Stimulated activated CD8-positive, alpha-beta memory T cell treated with anti-CD3 and anti-CD28 coated beads, Interleukin-2, amount 100 ng/mL, for 48 hours (primary cell): Measurements from ENCODE around the gene SETBP1.
"Not testable (repeated sequence)": the region's sequence is repeated elsewhere in the genome, so short reads cannot be mapped to it uniquely, and the experiment has no call there.

ENCODE experiments used
- DNase-seq, 2 donors: peaks; one replicate each; pipeline ENCODE4 v3.0.0-alpha.2; 2020; ENCODE audit warnings: low read depth in 2 of 2

SETBP1 gene

DNA sequence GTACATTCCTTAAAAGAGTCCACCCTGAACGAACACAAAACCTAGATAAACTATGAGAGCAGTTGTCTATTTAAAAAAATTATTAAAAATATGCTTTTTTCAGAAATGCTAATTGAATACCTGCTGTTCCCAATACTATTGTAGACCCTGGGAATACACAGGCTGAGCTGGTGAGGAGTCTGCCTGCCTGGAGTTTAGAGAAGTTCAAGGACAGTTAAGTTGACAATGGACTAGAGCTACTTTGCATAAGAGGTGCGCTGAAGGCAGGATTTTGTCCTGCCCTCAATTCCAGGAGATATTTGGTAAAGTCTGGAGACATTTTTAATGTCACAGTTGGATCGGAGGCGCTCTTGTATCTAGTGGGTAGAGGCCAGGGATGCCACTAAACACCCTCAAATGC is 110.2 kb downstream of the SETBP1 start:
- DNase-seq, result no peak

DNA sequence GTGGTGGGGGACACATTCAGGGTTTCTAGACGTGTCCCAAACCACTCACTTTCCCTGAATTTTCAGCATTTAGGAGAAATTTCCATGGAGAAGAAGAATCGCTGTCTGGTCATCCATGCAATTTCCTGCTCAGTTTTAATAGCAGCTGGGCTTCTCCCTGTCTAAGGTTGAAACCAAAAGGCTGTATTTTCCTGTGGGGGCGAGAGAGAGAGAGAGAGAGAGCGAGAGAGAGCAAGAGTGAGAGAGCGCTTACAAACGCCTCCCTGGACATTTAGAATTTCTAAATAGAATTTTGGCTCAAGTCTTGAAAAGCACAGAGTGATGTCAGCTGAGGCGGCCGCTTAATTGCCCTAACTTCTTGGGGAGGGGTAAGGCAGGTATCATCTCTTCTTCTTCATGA is 110.8 kb downstream of the SETBP1 start:
- no peak for DNase-seq

DNA sequence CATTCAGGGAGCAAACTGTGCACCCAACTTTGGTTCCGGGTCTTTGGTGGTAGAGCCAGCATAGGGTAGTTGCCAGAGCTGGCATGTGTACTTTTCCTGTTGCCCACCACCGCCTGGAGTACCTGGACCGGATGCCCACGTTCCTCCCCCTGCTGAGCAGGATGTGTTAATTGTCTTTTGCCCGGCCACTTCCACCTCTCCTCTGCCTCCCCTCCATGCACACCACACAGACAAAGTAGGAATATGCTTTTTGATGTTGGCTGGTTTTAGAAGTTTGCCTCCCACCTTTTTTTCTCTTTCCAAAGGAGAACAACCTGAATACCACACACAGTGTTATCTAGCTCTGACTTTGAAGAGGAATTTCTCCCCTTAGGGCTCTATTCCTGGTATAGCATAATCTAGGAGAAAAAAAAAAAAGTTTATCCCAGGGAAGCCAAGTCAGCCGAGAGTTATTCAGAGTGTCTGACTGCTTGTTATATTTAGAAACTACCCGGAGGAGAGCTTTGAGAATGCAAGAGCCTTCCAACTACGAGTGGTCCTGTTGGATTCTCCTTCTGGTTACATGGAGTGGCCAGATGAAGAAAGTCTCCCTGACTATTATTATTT is 111.9 kb downstream of the SETBP1 start:
- DNase-seq, result no peak

DNA sequence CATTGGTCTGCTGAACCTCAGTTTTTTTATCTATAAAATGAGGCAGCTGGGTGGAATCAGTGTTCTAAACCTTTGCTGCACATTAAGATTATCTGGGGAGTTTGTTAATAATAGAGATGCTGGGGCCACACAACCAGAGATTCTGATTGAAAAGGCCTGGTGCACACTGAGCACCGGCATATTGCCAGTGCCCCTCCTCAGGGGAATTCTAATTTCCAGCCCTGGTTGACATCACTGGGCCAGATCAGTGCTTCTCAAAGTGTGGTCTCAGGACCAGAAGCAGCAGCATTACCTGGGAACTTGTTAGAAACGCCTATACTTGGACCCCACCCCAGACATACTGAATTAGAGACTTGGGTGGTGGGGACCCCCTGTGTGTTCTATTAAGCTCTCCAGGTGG is 112.5 kb downstream of the SETBP1 start:
- DNase-seq, result no peak

DNA sequence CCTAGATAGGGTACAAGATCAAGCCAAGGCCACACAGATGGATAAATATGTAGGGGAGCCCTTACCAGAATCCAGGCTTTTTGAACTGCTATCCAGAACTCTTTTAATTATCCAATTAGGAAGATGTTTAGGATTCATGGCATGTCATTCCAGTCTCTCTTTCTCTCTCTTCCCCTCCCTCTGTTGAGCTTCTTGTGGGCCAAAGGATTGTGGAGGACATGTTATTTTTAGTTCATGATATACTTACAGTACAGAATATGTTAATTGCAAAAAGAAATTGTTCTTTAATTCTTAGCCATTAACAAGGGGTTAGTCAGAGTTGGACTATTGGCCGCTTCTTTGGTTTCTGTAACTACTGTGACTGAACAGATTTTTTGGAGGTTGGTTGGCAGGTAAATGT is 113.0 kb downstream of the SETBP1 start:
- DNase-seq, result no peak

DNA sequence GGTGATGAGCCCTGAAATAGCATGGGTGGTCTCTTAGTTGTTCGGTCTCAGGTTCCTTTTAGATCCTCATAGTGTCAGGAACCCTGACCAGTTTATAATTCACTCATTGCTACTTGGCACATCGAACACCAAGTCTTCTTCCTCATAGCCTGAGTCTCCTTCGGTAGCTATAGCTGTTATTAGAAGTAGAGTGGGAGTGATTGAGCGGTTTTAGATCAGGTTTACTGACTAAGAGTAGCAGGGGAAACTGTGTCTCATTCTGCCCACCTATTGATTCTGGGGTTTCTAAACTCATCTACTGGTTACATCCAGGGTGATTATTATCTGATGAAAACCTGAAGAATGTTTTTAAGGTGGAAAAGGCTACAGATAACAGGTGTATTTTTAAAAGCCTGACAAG is 114.6 kb downstream of the SETBP1 start:
- no peak for DNase-seq

DNA sequence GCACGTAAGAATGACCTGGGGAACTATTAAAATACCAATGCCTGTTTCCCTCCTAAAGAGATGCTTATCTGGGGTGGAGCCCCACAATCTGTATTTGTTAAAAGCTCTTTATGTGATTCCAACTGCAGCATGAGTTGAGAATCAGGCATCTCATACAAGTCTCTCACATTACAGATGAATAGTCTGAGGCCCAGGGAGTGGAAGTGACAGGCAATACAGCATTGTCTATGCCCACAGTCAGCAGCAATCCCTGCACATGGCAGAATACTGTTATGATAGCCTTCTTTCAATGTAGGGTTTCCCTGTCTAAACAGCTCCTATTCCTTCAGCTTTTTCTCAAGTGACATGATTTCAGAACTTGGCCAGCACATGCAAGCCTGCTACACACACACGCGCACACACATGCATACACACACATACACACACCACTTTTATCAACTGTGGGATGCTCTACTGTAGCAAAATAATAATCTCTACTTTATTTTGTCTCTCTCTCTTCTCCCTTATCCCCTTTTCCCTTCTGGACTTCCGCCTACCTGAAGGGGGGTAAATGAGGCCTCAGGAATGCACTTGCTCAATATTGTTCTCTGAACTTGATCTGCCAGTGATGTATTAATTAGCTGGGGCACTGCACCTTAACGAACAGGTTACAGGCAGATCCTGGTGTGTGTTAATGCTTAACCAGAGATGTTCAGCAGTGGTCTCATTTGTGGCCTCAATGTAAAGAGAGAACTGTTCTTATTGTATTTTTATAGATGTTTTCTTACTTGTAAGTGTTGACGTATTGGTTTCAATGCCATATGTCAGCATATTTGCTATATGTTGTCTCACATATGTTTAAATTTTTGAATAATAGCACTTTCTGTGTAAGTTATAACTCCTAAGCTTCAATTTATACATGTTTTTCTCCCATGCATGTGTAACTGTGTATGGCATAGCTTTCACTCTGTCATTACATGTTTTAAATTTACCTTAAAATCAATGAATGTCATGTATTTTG is 116.0 kb downstream of the SETBP1 start:
- DNase-seq, result no peak

DNA sequence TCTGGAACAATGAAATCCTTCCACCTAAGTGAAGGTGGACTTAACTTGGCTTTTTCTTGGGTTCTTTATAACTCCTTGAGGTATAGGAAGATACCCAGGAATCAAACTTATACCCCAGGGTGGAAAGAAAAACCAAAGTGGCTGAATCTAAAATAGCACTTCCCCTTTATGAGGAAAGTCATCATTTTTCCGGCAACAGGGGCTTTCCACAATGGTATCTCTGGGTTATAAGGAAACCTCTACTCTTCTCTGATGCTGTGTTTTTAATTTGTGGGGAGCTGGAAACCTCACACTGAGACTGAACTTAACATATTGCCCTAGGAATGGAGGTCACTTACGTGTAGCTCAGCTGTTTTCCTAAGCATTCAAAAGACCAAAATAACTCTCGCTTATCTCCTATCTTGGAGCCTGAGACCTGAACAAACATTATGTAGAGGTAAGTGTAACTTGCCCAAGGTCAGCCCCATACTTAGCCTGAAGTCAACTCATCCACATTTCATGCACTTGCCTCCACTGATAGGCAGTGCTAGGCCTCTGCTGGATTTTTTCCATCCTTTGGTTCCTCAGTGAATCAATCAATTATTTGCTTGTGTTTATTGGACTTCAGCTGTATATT is 117.9 kb downstream of the SETBP1 start:
- no peak for DNase-seq

DNA sequence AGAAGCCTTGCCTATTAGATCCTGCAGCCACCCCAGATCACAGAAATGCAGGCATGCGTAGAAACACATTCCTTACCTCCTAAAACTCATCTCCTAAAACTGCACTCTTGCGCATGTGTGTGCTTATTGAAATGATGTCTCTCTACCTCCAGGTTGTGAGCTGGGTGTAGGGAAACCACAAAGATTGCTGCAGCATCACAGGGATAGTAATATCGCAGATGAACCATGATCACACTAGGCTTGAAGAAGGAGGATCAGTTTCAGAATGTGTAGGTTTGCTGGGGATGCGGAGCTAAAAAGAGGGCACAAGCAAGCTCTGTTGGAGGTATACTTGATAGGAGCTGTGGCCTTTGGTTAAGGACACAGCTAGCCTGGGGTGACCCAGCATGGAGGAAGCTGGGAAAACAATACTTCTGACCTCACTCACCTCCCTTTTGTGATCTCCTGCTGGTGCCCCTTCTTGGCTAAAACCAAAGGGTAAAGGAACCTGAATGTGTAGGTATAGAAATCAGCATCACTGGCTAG is 118.8 kb downstream of the SETBP1 start:
- DNase-seq, result no peak

DNA sequence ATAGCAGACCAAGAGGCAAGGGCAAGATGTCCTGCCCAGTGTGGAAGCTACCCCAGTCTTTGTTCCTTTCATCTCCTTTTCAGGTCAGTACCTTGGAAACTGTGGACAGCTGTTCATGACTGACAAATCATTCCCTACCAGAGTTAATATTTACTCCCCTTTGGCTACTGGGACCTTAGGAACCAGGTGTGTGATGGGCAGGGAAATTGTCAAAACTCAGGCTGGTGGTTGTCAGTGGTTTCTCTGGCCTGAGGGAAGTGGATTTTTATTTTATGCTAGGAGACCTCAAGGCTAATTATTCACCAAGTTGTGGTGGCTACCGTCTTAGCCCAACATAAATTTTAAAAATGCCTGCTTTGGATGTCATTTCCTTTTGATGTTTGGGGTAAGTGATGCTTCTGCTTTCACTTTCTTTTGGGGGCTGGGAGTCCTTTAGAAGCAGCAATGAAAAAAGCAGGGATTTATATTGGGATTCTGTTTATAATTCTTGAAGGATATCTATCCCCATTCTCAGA is 119.3 kb downstream of the SETBP1 start:
- DNase-seq, result no peak

DNA sequence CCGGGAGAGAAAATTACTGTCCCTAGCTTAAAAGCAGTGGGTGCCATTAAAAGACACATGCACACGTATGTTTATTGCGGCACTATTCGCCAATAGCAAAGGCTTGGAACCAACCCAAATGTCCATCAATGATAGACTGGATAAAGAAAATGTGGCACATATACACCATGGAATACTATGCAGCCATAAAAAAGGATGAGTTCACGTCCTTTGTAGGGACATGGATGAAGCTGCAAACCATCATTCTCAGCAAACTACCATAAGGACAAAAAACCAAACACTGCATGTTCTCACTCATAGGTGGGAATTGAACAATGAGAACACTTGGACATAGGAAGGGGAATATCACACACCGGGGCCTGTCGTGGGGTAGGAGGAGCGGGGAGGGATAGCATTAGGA is 120.1 kb downstream of the SETBP1 start:
- DNase-seq, result not testable (repeated sequence)

DNA sequence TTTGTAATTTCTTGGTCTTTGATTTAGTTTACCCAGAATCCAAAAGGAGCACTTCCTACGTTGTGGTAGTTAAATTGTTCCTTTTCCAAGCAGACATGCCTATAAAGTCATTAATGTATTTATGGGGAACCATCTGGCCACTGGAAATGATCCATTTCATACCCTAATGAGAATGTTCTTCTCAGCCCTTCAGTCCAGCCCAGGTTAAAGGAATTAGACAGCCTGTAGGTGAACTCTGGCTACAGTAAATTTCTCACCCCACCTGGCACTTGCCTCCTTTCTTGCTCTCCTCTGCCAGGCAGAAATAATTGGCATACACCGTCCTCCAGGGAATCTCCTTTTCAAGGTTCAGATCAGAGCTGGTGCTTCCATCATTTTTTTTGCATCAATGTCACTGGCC is 121.1 kb downstream of the SETBP1 start:
- DNase-seq, result no peak

DNA sequence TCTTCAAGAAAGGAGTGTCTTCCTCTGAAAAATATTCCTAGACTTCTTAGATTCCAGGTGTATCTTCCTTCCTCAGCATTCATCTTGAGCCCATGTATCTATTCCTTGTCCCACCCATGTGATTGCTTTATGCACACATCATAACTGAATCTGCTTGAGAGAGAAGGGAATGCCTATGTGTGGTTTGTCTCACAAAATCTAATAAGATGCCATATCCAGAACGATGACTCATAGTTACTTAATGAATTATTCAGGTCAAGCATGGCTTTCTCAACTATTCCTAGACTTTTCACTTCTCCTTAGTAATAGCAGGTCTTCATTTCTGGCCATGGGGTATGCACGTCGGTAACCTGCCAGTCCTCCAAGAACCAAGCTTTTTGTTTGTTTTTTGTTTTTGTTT is 121.8 kb downstream of the SETBP1 start:
- DNase-seq, result no peak

DNA sequence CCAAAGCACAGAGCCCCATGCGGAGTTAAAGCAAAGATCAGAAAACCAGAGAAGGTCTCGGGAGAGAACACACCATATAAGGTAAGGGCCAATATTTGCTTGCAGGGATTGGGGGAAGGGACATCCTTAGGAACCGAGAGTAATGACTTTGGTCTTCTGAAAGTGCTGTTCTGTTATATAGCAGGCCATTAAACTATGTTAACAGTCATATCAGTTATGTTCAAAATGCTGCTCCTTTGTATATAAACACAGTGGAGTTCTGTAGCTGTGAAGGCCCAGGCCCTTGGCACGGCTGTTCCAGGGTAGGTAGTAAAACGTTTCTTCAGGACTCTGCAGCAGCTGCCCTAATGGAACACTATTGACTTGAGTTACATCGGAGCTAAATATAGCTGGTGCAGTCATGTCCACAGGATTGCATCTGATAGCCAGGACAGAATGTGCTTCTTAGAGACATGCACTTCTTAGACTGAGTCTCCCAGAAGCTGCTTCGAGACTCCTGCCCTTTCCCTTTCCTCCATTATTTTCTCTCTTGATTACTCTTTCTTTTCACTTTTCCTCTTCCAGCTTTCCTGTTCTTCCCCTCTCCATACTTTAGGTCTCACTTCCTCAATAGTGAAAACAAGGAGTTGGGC is 122.4 kb downstream of the SETBP1 start:
- DNase-seq, result no peak

DNA sequence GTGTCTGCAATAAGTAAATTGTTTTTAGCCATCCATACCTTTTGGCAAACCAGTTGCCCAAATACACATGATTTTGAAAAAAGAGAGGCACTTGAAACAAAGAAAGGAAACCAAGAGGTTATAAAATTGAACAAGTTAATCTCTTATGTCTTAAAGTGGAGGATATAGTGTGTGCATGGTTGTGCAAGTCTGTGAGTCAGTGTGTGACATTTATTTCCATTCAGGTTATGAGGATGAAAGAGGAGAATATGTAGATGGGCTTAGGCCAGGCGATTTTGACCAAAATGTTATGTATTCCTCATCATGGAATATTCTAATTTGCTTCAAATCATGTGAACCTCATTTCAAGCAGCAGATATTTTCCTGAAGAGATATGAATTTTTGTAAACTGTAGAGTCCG is 123.3 kb downstream of the SETBP1 start:
- DNase-seq, result no peak

DNA sequence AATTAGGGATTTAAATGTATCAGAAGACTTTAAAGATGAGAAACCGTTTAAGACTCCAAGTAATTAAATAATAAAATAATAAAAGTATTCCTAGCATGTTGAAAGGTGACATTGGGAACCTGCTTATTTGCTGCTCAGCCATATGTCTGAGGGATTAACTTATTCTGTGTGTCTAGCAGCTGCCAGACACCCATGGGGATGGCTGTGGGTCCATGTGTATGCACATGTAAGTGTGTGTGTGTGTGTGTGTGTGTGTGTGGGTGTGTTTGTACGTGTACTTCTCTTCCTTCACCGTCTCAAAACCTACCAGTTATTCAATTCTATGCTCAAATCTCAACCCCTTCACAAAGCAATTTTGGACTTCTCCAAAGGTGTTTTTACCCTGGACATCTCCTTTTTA is 124.5 kb downstream of the SETBP1 start:
- DNase-seq, result no peak

DNA sequence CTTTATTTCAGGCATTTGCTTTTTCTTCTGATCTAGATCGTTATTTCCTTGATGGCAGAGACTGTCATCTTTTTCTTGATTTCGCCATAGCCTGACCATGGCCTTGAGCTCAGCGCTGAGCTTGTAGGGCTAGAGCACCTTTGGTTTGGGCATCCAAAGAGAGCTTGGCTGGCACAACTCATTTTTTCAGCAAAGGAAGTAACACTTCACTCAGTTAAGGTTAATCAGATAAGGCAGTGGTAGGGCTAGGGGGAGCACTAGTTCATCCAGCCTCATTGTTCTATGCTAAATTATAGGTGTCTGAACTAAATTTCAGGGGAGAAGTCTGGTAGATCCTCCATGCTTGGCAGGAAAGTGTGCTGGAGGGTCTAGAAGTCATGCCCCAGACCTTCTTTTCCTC is 125.0 kb downstream of the SETBP1 start:
- DNase-seq, result no peak

DNA sequence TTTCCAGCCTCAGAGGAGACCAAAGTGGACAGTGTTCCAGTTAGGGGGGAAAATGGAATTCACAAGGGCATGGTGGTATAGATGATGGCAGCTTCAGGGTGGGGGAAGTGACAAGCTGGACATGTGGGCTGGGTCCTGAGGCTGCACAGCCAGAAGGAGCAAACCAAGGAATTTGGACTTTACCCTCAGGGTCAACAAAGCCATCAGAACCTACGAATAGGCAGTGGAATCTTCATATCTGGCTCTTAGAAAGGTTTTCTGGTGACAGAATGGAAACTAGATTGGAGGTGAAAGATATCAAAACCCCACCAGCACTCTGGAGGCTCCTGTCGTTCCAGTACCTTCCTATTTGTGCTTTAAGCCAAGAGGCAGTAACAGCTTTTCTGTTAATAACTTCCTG is 127.1 kb downstream of the SETBP1 start:
- no peak for DNase-seq

DNA sequence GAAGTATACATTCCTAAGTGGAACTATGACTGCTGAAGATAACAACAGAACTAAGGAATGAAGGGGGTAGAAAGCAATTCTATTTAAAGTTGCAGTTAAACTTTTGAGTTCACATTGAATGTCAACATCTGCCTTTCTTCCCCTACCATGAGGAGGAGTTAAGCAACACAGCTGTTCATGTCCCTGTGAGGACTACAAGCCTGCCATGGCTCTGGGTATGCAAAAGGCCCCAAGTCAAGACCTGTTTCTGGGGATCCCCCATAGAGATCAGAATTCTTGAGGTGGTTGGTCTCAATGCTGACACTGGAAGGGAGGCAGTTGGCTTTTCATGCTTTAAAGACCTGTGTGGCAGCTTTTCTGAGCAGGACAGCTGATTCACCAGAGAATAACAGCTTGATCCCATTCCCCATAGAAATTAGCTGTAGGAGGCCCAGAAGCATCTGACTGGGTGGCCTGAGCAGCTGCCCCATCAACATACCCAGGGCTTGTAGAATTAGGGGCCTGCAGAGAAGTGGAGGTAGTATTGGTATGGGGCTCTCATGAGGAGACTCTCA is 131.0 kb downstream of the SETBP1 start:
- DNase-seq, result no peak

DNA sequence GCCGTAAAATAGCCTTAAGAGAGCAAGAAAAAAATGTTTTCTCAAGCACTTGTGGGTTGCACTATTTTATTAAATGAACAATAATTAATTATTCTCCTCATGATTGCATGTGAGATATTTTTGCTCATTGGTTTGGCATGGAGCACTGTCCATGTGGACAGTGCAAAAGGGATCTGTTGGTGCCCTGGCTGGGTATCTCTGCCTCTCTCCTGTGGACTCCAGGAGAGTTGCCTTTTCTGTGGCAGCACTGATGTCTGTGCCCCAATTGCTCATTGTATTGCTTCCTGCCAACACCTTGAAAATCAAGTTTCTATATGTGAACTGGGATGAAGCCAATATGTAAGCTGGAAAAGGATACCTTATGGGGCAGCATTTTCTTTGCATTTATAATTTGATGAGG is 131.7 kb downstream of the SETBP1 start:
- DNase-seq, result no peak

DNA sequence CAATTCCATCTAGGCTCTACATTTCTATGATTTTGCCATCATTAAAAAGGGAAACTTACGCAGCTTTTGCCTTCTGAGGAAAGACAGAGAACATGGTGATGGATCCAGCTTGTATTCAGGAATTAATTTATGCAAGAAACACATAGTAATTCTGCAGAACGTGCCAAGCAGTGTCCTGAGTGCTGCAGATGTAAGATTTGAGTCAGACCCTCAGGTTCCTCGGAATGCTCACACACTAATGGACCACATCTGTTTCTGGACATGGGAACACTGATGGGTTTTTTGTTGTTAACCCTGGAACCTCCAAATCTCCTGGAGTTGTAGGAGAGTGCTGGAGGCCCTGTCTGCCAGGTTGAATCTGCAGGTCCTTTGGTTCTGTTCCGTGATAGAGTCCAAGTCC is 132.9 kb downstream of the SETBP1 start:
- DNase-seq, result no peak

DNA sequence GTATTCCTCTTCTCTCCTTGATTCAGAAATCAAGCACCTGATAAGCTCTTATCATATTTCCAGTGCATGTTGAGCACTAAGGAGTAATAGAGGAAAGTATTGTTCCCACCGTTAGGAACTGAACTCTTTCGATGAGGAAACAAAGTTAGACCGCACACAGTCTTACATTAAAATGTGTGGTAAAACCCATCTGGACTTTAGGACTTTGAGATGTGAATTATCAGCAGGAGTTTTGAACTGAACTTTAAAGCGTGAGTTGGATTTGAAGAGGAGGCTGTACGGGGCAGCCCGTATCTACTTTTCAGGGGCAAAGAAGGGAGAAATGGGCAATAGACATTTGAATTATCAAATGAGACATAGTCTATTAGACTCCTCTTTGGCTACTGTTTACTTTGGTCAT is 134.4 kb downstream of the SETBP1 start:
- no peak for DNase-seq
